Left ventricle myocardium inferior (tissue), 1 donor: Measurements from ENCODE around the gene RELCH. TPM values are rescaled to one million over a fixed set of nuclear protein-coding genes. Genes with fewer than 3 reads are reported as not detected.

Source experiments
- DNase-seq: peaks from one replicate; pipeline ENCODE4 v3.0.0-alpha.2; 2020
- H3K27ac ChIP-seq: fragments of 200-600 bp; replicated peaks from 2 replicates; pipeline ENCODE4 v1.8.0; 2021
- H3K27me3 ChIP-seq: fragments of 200-600 bp; 2 replicates; pipeline ENCODE4 v1.8.0; 2021; ENCODE audit warnings: low read depth
- H3K36me3 ChIP-seq: fragments of 200-600 bp; 2 replicates; pipeline ENCODE4 v1.8.0; 2021
- H3K4me1 ChIP-seq: fragments of 200-600 bp; 2 replicates; pipeline ENCODE4 v1.8.0; 2021
- H3K4me3 ChIP-seq: fragments of 200-600 bp; 2 replicates; pipeline ENCODE4 v1.8.0; 2021; ENCODE audit warnings: mild to moderate bottlenecking, moderate library complexity
- H3K9me3 ChIP-seq: fragments of 200-600 bp; replicated peaks from 2 replicates; pipeline ENCODE4 v1.8.0; 2021
- intact Hi-C: fragments of 100-400 bp; cut with micrococcal nuclease; formaldehyde crosslinking; loops from one replicate; pipeline ENCODE4 v1.11.0; 2022
- total RNA-seq: library from RNA; stranded (reverse); fragmentation: NEBNext Ultra II Directional; extraction: Animal tissue kit (Norgen Biotek cat#: 25700); gene quantifications from one replicate; pipeline ENCODE4 v1.2.1, GENCODE V29; 2021
- TF ChIP-seq, protein P1 (sequence below): fragments of 200-600 bp; IDR thresholded peaks from 2 replicates; pipeline ENCODE4 v1.8.0; 2021; ENCODE audit warnings: antibody characterized with exemption, mild to moderate bottlenecking, borderline replicate concordance
- donor health status: DM: no; HTN: yes; CAD: no; lungs with severe emphysema.

RELCH gene
- total RNA-seq, 1 donor from 2014 or later, result 15.5 TPM

DNA sequence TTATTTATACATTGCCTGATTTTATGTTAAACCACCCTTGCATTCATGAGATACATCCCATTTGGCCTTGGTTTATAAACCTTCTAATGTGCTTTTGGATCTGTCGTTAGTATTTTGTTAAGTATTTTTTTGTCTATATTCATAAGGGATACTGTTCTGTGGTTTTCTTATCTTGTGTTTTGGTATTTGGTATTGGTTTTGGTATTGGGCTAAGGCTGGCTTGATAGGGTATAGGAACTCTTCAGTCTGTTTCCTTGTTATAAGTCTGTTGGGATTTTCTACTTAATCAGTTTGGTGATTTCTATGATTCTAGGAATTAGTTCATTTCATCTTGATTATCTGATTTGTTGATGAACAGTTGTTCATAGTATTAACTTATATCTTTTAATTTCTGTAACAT is 49.2 kb downstream of the RELCH start:
- Histone ChIP-seq H3K27me3 (no peaks in the 10 kb centered on the region), H3K4me3 (no peak overlapping the region), H3K4me1 (no peaks in the 10 kb centered on the region), H3K9me3 (peaks cover 5% of the 10 kb centered on the region), H3K27ac (no peak overlapping the region), H3K36me3 (peaks cover 31% of the 10 kb centered on the region)
- DNase-seq, result no peak
- TF ChIP-seq, protein P1, sequence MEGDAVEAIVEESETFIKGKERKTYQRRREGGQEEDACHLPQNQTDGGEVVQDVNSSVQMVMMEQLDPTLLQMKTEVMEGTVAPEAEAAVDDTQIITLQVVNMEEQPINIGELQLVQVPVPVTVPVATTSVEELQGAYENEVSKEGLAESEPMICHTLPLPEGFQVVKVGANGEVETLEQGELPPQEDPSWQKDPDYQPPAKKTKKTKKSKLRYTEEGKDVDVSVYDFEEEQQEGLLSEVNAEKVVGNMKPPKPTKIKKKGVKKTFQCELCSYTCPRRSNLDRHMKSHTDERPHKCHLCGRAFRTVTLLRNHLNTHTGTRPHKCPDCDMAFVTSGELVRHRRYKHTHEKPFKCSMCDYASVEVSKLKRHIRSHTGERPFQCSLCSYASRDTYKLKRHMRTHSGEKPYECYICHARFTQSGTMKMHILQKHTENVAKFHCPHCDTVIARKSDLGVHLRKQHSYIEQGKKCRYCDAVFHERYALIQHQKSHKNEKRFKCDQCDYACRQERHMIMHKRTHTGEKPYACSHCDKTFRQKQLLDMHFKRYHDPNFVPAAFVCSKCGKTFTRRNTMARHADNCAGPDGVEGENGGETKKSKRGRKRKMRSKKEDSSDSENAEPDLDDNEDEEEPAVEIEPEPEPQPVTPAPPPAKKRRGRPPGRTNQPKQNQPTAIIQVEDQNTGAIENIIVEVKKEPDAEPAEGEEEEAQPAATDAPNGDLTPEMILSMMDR, result no peak
- intact Hi-C loops, result no loop called here

DNA sequence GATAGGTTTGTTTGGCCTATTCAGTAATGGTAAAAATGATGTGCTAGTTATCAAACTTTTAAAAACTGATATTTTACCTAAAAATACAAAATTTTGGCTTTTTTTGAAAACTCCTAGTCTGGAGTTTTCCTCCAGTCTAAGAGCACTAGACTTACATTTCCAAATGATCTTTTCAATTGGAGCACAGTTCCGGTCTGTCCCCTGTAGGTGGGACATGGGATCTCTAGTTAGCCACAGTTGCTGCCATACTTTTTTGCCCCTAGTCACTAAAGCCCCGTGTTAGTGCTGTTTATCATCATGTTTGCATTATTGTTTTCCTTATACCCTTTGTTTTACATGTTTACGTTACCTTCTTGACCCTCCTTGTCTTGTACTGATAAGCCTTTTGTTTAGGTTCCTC is 52.4 kb downstream of the RELCH start:
- H3K27ac ChIP-seq, result no peak overlapping the region
- H3K9me3 ChIP-seq, result peaks cover 5% of the 10 kb centered on the region
- no peaks in the 10 kb centered on the region for H3K27me3 ChIP-seq
- TF ChIP-seq, protein P1, result no peak
- H3K4me1 ChIP-seq, result no peaks in the 10 kb centered on the region
- no peak for DNase-seq
- intact Hi-C loops, result no loop called here
- peaks cover 35% of the 10 kb centered on the region for H3K36me3 ChIP-seq
- H3K4me3 ChIP-seq, result no peak overlapping the region

DNA sequence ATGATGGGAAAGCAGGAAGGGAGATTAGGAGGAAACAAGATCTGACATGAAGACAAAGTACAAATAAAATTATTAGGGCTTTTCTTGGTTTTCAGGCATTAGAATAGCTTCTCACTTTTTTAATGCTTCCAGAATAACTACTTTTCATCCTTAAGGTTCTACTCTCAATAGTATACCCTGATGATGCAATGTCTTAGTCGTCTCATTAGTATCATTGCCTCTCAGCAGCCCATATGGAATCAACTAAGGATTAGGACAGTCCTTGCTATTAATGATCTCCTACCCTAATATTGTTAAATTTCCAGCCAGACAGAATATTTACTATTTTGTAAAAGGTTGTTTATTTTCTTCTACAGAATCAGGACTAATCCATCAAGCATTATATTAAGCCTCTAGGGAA is 55.9 kb downstream of the RELCH start:
- H3K9me3 ChIP-seq, result no peaks in the 10 kb centered on the region
- no peaks in the 10 kb centered on the region for H3K4me1 ChIP-seq
- DNase-seq, result no peak
- TF ChIP-seq, protein P1, result no peak
- no peaks in the 10 kb centered on the region for H3K27me3 ChIP-seq
- peaks cover 54% of the 10 kb centered on the region for H3K36me3 ChIP-seq
- intact Hi-C loops, result no loop called here
- H3K27ac ChIP-seq, result no peak overlapping the region
- no peak overlapping the region for H3K4me3 ChIP-seq

DNA sequence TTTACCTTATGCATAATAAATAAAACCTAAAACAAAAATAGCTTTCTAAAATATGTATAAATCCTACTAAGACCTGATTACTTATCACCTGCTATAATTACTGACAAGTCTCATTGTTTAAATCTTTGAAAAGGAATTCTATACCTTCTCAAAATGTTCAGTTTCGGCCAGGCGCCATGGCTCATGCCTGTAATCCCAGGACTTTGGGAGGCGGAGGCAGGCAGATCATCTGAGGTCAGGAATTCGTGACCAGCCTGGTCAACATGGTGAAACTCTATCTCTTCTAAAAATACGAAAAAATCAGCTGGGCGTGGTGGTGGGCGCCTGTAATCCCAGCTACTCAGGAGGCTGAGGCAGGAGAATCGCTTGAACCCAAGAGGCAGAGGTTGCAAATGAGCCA is 58.1 kb downstream of the RELCH start:
- Histone ChIP-seq H3K4me3 (no peak overlapping the region), H3K27ac (no peak overlapping the region), H3K27me3 (no peaks in the 10 kb centered on the region), H3K4me1 (no peaks in the 10 kb centered on the region), H3K9me3 (no peaks in the 10 kb centered on the region), H3K36me3 (peaks cover 46% of the 10 kb centered on the region)
- TF ChIP-seq, protein P1, result no peak
- intact Hi-C loops, result no loop called here
- no peak for DNase-seq

DNA sequence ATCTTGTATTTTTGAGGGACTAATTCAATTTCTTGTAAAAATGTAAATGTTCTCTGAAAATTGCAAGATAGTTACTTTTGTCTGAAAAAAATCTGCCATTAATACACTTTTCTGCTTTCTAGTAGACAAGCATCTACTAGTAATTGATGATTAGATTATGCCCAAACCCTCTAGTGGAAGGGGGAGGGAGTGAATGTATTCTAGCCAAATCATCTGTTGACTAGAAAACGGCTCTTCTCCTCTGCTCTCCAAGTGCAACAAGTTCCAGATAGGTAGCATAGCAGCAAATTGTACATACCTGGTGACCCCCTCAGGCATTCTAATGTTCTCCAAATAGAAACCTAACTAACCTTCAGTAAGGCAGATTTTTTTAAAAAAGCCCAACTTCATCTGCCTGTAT is 58.6 kb downstream of the RELCH start:
- intact Hi-C loops, result no loop called here

More for the DNA sequence above, 58.6 kb downstream of the RELCH start:
- no peak for DNase-seq
- H3K9me3 ChIP-seq, result no peaks in the 10 kb centered on the region
- H3K4me3 ChIP-seq, result no peak overlapping the region
- peaks cover 44% of the 10 kb centered on the region for H3K36me3 ChIP-seq
- no peak overlapping the region for H3K27ac ChIP-seq
- TF ChIP-seq, protein P1, result no peak
- H3K4me1 ChIP-seq, result no peaks in the 10 kb centered on the region
- H3K27me3 ChIP-seq, result no peaks in the 10 kb centered on the region
